Endothelial cell of umbilical vein (primary cell): Measurements from ENCODE around the gene CHID1. TPM values are rescaled to one million over a fixed set of nuclear protein-coding genes. Genes with fewer than 3 reads are reported as not detected.

Experiments used
- BruUV-seq: library from RNA; stranded (reverse); fragments of 400-500 nt; replicated peaks from 2 replicates; lab custom pipeline; 2021; lab: Mats Ljungman, UMichigan
- CTCF ChIA-PET: fragments of 300-600, 350-600 bp; sonication (Branson Sonifier 250); formaldehyde crosslinking; loops from one replicate; lab custom pipeline; 2021; ENCODE audit warnings: antibody characterized with exemption, inconsistent platforms; lab: Charles Lee
- POLR2A ChIA-PET: fragments of 300-600, 350-600 bp; sonication (Branson Sonifier 250); formaldehyde crosslinking; loops from one replicate; lab custom pipeline; 2021; ENCODE audit warnings: antibody characterized with exemption, inconsistent platforms; lab: Charles Lee
- DNase-seq: peaks from one replicate; pipeline ENCODE4 v3.0.0-alpha.2; 2011; ENCODE audit warnings: low read depth, low spot score
- FAIRE-seq: peaks from 2 replicates; lab custom pipeline; 2011; peaks lifted over from hg19 to GRCh38; lab: Jason Lieb, UNC
- H2AFZ ChIP-seq: 2 replicates; pipeline ENCODE4 v1.6.0; 2012; ENCODE audit warnings: low read depth, low read length, control low read depth, inconsistent platforms
- H3K27ac ChIP-seq: 2 replicates; pipeline ENCODE4 v1.5.1; 2011; ENCODE audit warnings: low read depth, mild to moderate bottlenecking, control low read depth, low read length, moderate library complexity; ENCODE audit not compliant: insufficient read depth
- H3K27me3 ChIP-seq, 2 experiments: 2 replicates each; pipeline versions ENCODE4 v1.6.0 to v1.6.1; 2011; ENCODE audit warnings: low read length in 2 of 2, mixed read lengths in 1 of 2; ENCODE audit not compliant: control insufficient read depth in 2 of 2, insufficient read depth in 2 of 2
- H3K36me3 ChIP-seq, 2 experiments: 2 replicates in 1 of 2; 3 replicates in 1 of 2; pipeline ENCODE4 v1.5.1; 2011; ENCODE audit warnings: low read length in 2 of 2, mild to moderate bottlenecking in 1 of 2, moderate library complexity in 1 of 2; ENCODE audit not compliant: control insufficient read depth in 2 of 2, insufficient read depth in 2 of 2; ENCODE audit errors: extremely low read depth in 1 of 2
- H3K4me1 ChIP-seq: 3 replicates; pipeline ENCODE4 v1.5.1; 2011; ENCODE audit warnings: mild to moderate bottlenecking, low read length; ENCODE audit not compliant: control insufficient read depth, insufficient read depth; ENCODE audit errors: extremely low read depth
- H3K4me2 ChIP-seq: 2 replicates; pipeline ENCODE4 v1.6.1; 2011; ENCODE audit warnings: low read length, control low read depth, mixed read lengths; ENCODE audit not compliant: insufficient read depth
- H3K4me3 ChIP-seq, 3 experiments: fragments of 200-600 bp in 1 of 3; sonication (generic), shearing (Covaris generic) in 1 of 3; replicated peaks in 1 of 3; 2 replicates each; pipeline ENCODE4 v1.5.1; 2011 to 2016; ENCODE audit warnings: control low read depth in 3 of 3, low read length in 3 of 3, mild to moderate bottlenecking in 2 of 3, inconsistent platforms in 1 of 3, low read depth in 1 of 3, moderate library complexity in 1 of 3; ENCODE audit not compliant: insufficient read depth in 1 of 3
- H3K79me2 ChIP-seq: 2 replicates; pipeline ENCODE4 v1.6.0; 2012; ENCODE audit warnings: low read length, inconsistent platforms; ENCODE audit not compliant: control insufficient read depth, insufficient read depth
- H3K9ac ChIP-seq: replicated peaks from 2 replicates; pipeline ENCODE3; 2011; ENCODE audit warnings: low read length, control low read depth; ENCODE audit not compliant: insufficient read depth; ENCODE audit errors: extremely low read depth
- H3K9me1 ChIP-seq: replicated peaks from 3 replicates; pipeline ENCODE4 v1.6.0; 2011; ENCODE audit warnings: mild to moderate bottlenecking, low read length; ENCODE audit not compliant: control insufficient read depth, insufficient read depth; ENCODE audit errors: extremely low read depth
- H3K9me3 ChIP-seq: replicated peaks from 2 replicates; pipeline ENCODE4 v1.5.1; 2012; ENCODE audit warnings: low read length, inconsistent platforms; ENCODE audit not compliant: control insufficient read depth, insufficient read depth
- H4K20me1 ChIP-seq: replicated peaks from 2 replicates; pipeline ENCODE3; 2011; ENCODE audit warnings: mild to moderate bottlenecking, low read length; ENCODE audit not compliant: control insufficient read depth, insufficient read depth; ENCODE audit errors: extremely low read depth
- CTCF ChIP-seq, 2 donors: IDR thresholded peaks; 1 replicate in 1 of 2; 2 replicates in 1 of 2; pipeline ENCODE4 v1.5.1; 2011; ENCODE audit warnings: low read length in 2 of 2, mild to moderate bottlenecking in 2 of 2, moderate library complexity in 2 of 2, control low read depth in 1 of 2, inconsistent platforms in 1 of 2, low read depth in 1 of 2; ENCODE audit not compliant: insufficient read depth in 1 of 2; ENCODE audit errors: extremely low read depth in 1 of 2
- EZH2 ChIP-seq: IDR thresholded peaks from 2 replicates; pipeline ENCODE4 v1.6.1; 2012; ENCODE audit warnings: borderline replicate concordance, low read depth, mild to moderate bottlenecking, moderate library complexity, low read length, inconsistent platforms; ENCODE audit not compliant: severe bottlenecking
- FOS ChIP-seq: IDR thresholded peaks from 2 replicates; pipeline ENCODE4 v1.6.1; 2011; ENCODE audit warnings: mild to moderate bottlenecking, low read length, moderate library complexity, borderline replicate concordance; ENCODE audit not compliant: insufficient read depth
- GATA2 ChIP-seq: IDR thresholded peaks from 2 replicates; pipeline ENCODE4 v1.7.0; 2011; ENCODE audit warnings: low read depth, mild to moderate bottlenecking, moderate library complexity, mixed read lengths, low read length; ENCODE audit not compliant: insufficient read length, insufficient read depth
- JUN ChIP-seq: IDR thresholded peaks from 2 replicates; pipeline ENCODE4 v1.6.1; 2011; ENCODE audit warnings: borderline replicate concordance, low read depth; ENCODE audit not compliant: insufficient read length, insufficient read depth
- MAX ChIP-seq: IDR thresholded peaks from 2 replicates; pipeline ENCODE4 v1.6.1; 2011; ENCODE audit not compliant: insufficient read depth, insufficient read length
- MYC ChIP-seq: IDR thresholded peaks from one replicate; pipeline ENCODE4 v1.6.1; 2011; ENCODE audit warnings: mild to moderate bottlenecking, low read depth, low read length
- POLR2A ChIP-seq: IDR thresholded peaks from 2 replicates; pipeline ENCODE4 v1.6.1; 2012; ENCODE audit warnings: low read depth, mild to moderate bottlenecking, control low read depth, low read length
- POLR2AphosphoS5 ChIP-seq: IDR thresholded peaks from 2 replicates; pipeline ENCODE4 v1.6.1; 2012; ENCODE audit warnings: low read depth, mild to moderate bottlenecking, control low read depth, low read length, moderate library complexity; ENCODE audit not compliant: insufficient read depth
- dilution Hi-C: fragments of 300-500 bp; cut with MboI; formaldehyde crosslinking; loops from one replicate; pipeline ENCODE4 v1.15.0; 2019; ENCODE audit warnings: low sequenced_read_pairs; ENCODE audit not compliant: extremely low pct_ligation_motif_present
- intact Hi-C: fragments of 100-400 bp; cut with micrococcal nuclease; formaldehyde crosslinking; loops from one replicate; pipeline ENCODE4 v1.10.0; 2022
- polyA plus RNA-seq, 4 experiments: library from polyadenylated mRNA; depleted of rRNA in 3 of 4; stranded (reverse) in 3 of 4; unstranded in 1 of 4; fragments of >200 nt; gene quantifications; 2 replicates each; pipeline versions ENCODE4 v1.2.1 to v1.2.3, GENCODE V29; 2011 to 2012; ENCODE audit warnings: missing spikeins in 1 of 4
- total RNA-seq: library from RNA; stranded (reverse); gene quantifications from 2 replicates; pipeline ENCODE4 v1.2.3, GENCODE V29; 2021

Gene CHID1
- total and polyA plus RNA-seq, 2 donors (not counting 3 experiments of a cell fraction or from before 2014, with no cell fraction given): 89.8 to 107 TPM

GRCh38 chr11:875203-875602 lies 35.4 kb downstream of the CHID1 start:
- Histone ChIP-seq H3K9me3 (no peaks in the 10 kb centered on the region), H3K9ac (no peak overlapping the region), H3K4me2 (no peak overlapping the region), H3K79me2 (no peaks in the 10 kb centered on the region), H2AFZ (no peak overlapping the region), H3K4me3 (no peak overlapping the region), H3K4me1 (no peaks in the 10 kb centered on the region), H3K27ac (no peak overlapping the region), H4K20me1 (no peaks in the 10 kb centered on the region), H3K36me3 (peaks cover 0 to 3% of the 10 kb centered on the region in 2 experiments), H3K27me3 (no peaks in the 10 kb centered on the region), H3K9me1 (no peaks in the 10 kb centered on the region)
- CTCF ChIA-PET: interaction anchor here (1.1 to 1.4 kb wide), 2 partner anchors 20 to 175 kb away, joined by 3 read pairs; no protein-coding TSS in a partner anchor
- no peak for DNase-seq
- dilution Hi-C loops: no loop called here
- BruUV-seq: no TSS peak
- no peak for TF ChIP-seq MYC
- TF ChIP-seq FOS: no peak
- TF ChIP-seq GATA2: no peak
- no peak for TF ChIP-seq POLR2AphosphoS5
- no peak for TF ChIP-seq JUN
- no peak for TF ChIP-seq POLR2A
- no peak for TF ChIP-seq EZH2
- no peak for TF ChIP-seq MAX
- no peak for TF ChIP-seq CTCF (IDR thresholded peaks at IDR 0.05; ENCODE audit: extremely low read depth in 1 of 2, insufficient read depth in 1 of 2, low read depth in 1 of 2, low read length in 2 of 2)
- FAIRE-seq: no peak
- intact Hi-C loops: no loop called here
- POLR2A ChIA-PET: no interaction called here
